Measurements from ENCODE around the gene C6orf136.

- TF ChIP-seq YY1 (IDR thresholded peaks at IDR 0.05) (peak; percentile 9), GABPA (IDR thresholded peaks at IDR 0.05 in 1 of 2, conservative IDR thresholded peaks at IDR 0.05 in 1 of 2) (no peak)
- TF ChIP-seq, protein P1, sequence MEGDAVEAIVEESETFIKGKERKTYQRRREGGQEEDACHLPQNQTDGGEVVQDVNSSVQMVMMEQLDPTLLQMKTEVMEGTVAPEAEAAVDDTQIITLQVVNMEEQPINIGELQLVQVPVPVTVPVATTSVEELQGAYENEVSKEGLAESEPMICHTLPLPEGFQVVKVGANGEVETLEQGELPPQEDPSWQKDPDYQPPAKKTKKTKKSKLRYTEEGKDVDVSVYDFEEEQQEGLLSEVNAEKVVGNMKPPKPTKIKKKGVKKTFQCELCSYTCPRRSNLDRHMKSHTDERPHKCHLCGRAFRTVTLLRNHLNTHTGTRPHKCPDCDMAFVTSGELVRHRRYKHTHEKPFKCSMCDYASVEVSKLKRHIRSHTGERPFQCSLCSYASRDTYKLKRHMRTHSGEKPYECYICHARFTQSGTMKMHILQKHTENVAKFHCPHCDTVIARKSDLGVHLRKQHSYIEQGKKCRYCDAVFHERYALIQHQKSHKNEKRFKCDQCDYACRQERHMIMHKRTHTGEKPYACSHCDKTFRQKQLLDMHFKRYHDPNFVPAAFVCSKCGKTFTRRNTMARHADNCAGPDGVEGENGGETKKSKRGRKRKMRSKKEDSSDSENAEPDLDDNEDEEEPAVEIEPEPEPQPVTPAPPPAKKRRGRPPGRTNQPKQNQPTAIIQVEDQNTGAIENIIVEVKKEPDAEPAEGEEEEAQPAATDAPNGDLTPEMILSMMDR (IDR thresholded peaks at IDR 0.05; ENCODE audit: low read depth, low read length, missing input control) = no peak
Observed at GRCh38 chr6:30686908-30687658, 40.1 kb downstream of the C6orf136 start.
